Neuronal stem cell (in vitro differentiated cells): Measurements from ENCODE around the gene CCDC172.

Experiments
- DNase-seq: peaks from one replicate; pipeline ENCODE4 v3.0.0-alpha.2; 2013; ENCODE audit warnings: low spot score
- H2AFZ ChIP-seq: one replicate; pipeline ENCODE4 v1.6.1; 2013; ENCODE audit warnings: mild to moderate bottlenecking, low read length, inconsistent platforms
- H2AK5ac ChIP-seq: 2 replicates; pipeline ENCODE4 v1.6.1; 2013; ENCODE audit warnings: low read depth, mild to moderate bottlenecking, inconsistent platforms, low read length, moderate library complexity, mixed read lengths
- H2BK120ac ChIP-seq: 2 replicates; pipeline ENCODE4 v1.6.1; 2013; ENCODE audit warnings: low read depth, mild to moderate bottlenecking, inconsistent platforms, low read length, moderate library complexity, mixed read lengths
- H2BK12ac ChIP-seq: one replicate; pipeline ENCODE4 v1.6.1; 2013; ENCODE audit warnings: low read length, inconsistent platforms
- H2BK15ac ChIP-seq: 2 replicates; pipeline ENCODE4 v1.6.1; 2013; ENCODE audit warnings: mild to moderate bottlenecking, low read length, inconsistent platforms, mixed read lengths
- H2BK5ac ChIP-seq: one replicate; pipeline ENCODE4 v1.6.1; 2013; ENCODE audit warnings: inconsistent platforms, mild to moderate bottlenecking, low read length, moderate library complexity
- H3K14ac ChIP-seq: one replicate; pipeline ENCODE4 v1.6.1; 2013; ENCODE audit warnings: low read length, inconsistent platforms
- H3K18ac ChIP-seq: 2 replicates; pipeline ENCODE4 v1.6.1; 2013; ENCODE audit warnings: low read length, inconsistent platforms
- H3K23ac ChIP-seq: 2 replicates; pipeline ENCODE4 v1.6.1; 2013; ENCODE audit warnings: low read depth, mild to moderate bottlenecking, mixed read lengths, low read length, inconsistent platforms; ENCODE audit not compliant: poor library complexity
- H3K27ac ChIP-seq: replicated peaks from 3 replicates; pipeline ENCODE4 v1.5.1; 2013; ENCODE audit warnings: low read length, inconsistent platforms
- H3K27me3 ChIP-seq, 3 experiments: 2 replicates each; pipeline ENCODE4 v1.6.1; 2013; ENCODE audit warnings: low read length in 3 of 3, mild to moderate bottlenecking in 2 of 3, inconsistent platforms in 1 of 3, low read depth in 1 of 3, mixed read lengths in 1 of 3, moderate library complexity in 1 of 3; ENCODE audit not compliant: control insufficient read depth in 3 of 3, insufficient read depth in 3 of 3
- H3K36me3 ChIP-seq, 2 donors: replicated peaks in 1 of 2; 2 replicates each; pipeline ENCODE4 v1.6.1; 2013; ENCODE audit warnings: low read length in 2 of 2; ENCODE audit not compliant: control insufficient read depth in 2 of 2, insufficient read depth in 2 of 2
- H3K4ac ChIP-seq: 2 replicates; pipeline ENCODE4 v1.6.1; 2013; ENCODE audit warnings: inconsistent platforms, mild to moderate bottlenecking, low read length, moderate library complexity
- H3K4me1 ChIP-seq, 2 donors: 1 replicate in 1 of 2; 2 replicates in 1 of 2; pipeline ENCODE4 v1.6.1; 2013; ENCODE audit warnings: low read length in 2 of 2, low read depth in 1 of 2; ENCODE audit not compliant: control insufficient read depth in 2 of 2, insufficient read depth in 1 of 2
- H3K4me2 ChIP-seq: one replicate; pipeline ENCODE4 v1.6.1; 2013; ENCODE audit warnings: mild to moderate bottlenecking, low read length, inconsistent platforms; ENCODE audit not compliant: insufficient read depth, poor library complexity, severe bottlenecking
- H3K4me3 ChIP-seq, 2 donors: 2 replicates each; pipeline ENCODE4 v1.5.1; 2013; ENCODE audit warnings: low read length in 2 of 2, mild to moderate bottlenecking in 2 of 2, inconsistent platforms in 1 of 2, moderate library complexity in 1 of 2
- H3K79me1 ChIP-seq: one replicate; pipeline ENCODE4 v1.6.1; 2013; ENCODE audit warnings: low read depth, mild to moderate bottlenecking, inconsistent platforms, low read length, moderate library complexity
- H3K9ac ChIP-seq: one replicate; pipeline ENCODE4 v1.6.1; 2013; ENCODE audit warnings: mild to moderate bottlenecking, low read depth, low read length, inconsistent platforms; ENCODE audit not compliant: poor library complexity
- H3K9me3 ChIP-seq, 2 donors: replicated peaks in 1 of 2; 2 replicates each; pipeline versions ENCODE3 to v1.6.1; 2013; ENCODE audit warnings: low read length in 2 of 2, mild to moderate bottlenecking in 2 of 2, inconsistent platforms in 1 of 2, low read depth in 1 of 2, mixed read lengths in 1 of 2, moderate library complexity in 1 of 2; ENCODE audit not compliant: control insufficient read depth in 2 of 2, insufficient read depth in 1 of 2
- H4K8ac ChIP-seq: one replicate; pipeline ENCODE4 v1.6.1; 2013; ENCODE audit warnings: low read depth, mild to moderate bottlenecking, inconsistent platforms, low read length, moderate library complexity
- H4K91ac ChIP-seq: one replicate; pipeline ENCODE4 v1.6.1; 2013; ENCODE audit warnings: low read length, low read depth, mild to moderate bottlenecking, inconsistent platforms; ENCODE audit not compliant: poor library complexity
- WGBS, 2 donors: extraction: QIAGEN DNeasy Blood & Tissue Kit; methylation state at CpG; one replicate each; pipeline ENCODE4 v1.1.7; 2013; ENCODE audit warnings: missing lambda C conversion rate in 2 of 2, mixed read lengths in 1 of 2; ENCODE audit not compliant: insufficient read length in 2 of 2, insufficient replicate concordance in 1 of 2; ENCODE audit errors: extremely low coverage in 2 of 2; 5-methylcytosine and 5-hydroxymethylcytosine counted together

CCDC172 gene

DNA sequence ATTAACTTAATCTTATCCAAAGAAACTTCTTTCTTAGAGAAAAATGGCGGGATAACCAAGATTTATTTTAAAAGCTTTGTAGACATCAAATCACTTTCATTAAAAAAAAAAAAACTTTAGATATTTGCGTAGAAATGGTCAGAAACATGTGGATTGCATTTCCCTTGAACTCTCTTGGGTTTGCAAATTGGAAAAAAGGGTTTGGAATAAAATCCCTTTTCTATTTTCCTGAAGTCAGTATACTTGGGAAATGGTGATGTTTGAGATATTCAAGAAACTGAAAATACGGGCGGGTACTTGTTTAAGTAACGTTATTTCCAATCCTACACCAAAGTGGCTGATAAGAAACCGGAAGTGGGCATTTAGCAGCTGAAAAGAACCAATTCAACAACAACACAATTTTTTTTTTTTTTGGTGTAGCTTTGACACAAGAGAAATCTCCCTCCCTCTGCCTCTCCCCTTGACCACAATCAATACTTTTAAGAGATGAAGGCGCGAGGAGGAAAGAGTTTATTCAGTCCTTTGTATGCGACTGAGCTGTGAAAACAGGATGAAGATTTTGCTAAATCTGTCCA is 37.5 kb upstream of the CCDC172 start:
- no peak overlapping the region for H2AK5ac ChIP-seq
- H2BK5ac ChIP-seq = no peak overlapping the region
- no peaks in the 10 kb centered on the region for H3K36me3 ChIP-seq
- H3K27ac ChIP-seq = no peak overlapping the region
- no peak overlapping the region for H2BK120ac ChIP-seq
- peaks cover 0 to 3% (median 0%) of the 10 kb centered on the region in 3 experiments for H3K27me3 ChIP-seq
- H3K4ac ChIP-seq = no peak overlapping the region
- H2BK15ac ChIP-seq = no peak overlapping the region
- H3K9me3 ChIP-seq = no peaks in the 10 kb centered on the region
- no peak overlapping the region for H3K4me3 ChIP-seq
- peaks cover 0 to 1% of the 10 kb centered on the region in 2 donors for H3K4me1 ChIP-seq
- peak overlapping the region; percentile 10 for H2AFZ ChIP-seq
- H4K91ac ChIP-seq = no peak overlapping the region
- H4K8ac ChIP-seq = no peak overlapping the region
- no CpG with 5 or more reads among the region's 9 CpGs for WGBS, 2 donors
- H2BK12ac ChIP-seq = no peak overlapping the region
- H3K14ac ChIP-seq = no peak overlapping the region
- no peak overlapping the region for H3K4me2 ChIP-seq
- no peaks in the 10 kb centered on the region for H3K79me1 ChIP-seq
- H3K18ac ChIP-seq = no peak overlapping the region
- no peak overlapping the region for H3K23ac ChIP-seq
- no peak overlapping the region for H3K9ac ChIP-seq
- DNase-seq = no peak

- Histone ChIP-seq H2BK120ac (no peak overlapping the region), H2AK5ac (no peak overlapping the region), H2AFZ (no peak overlapping the region), H3K23ac (no peak overlapping the region), H3K79me1 (no peaks in the 10 kb centered on the region), H3K18ac (peak overlapping the region; percentile 63), H3K9ac (no peak overlapping the region), H2BK12ac (no peak overlapping the region), H3K27ac (no peak overlapping the region), H4K91ac (no peak overlapping the region), H2BK15ac (no peak overlapping the region), H3K9me3 (no peaks in the 10 kb centered on the region), H3K4me2 (no peak overlapping the region), H3K4me1 (peaks cover 0 to 1% of the 10 kb centered on the region in 2 donors), H3K27me3 (peaks cover 0 to 3% (median 0%) of the 10 kb centered on the region in 3 experiments), H4K8ac (no peak overlapping the region), H3K36me3 (no peaks in the 10 kb centered on the region), H3K4me3 (no peak overlapping the region), H2BK5ac (no peak overlapping the region), H3K4ac (no peak overlapping the region), H3K14ac (no peak overlapping the region)
- DNase-seq = no peak
- no CpG with 5 or more reads among the region's 1 CpG for WGBS, 2 donors
Measured at GRCh38 chr10:116287906-116288501, 36.2 kb upstream of the CCDC172 start.

GRCh38 chr10:116289652-116290051 is 34.6 kb upstream of the CCDC172 start:
- Histone ChIP-seq H3K27me3 (no peaks in the 10 kb centered on the region), H2AFZ (no peak overlapping the region), H2BK5ac (no peak overlapping the region), H3K79me1 (no peaks in the 10 kb centered on the region), H3K9me3 (no peaks in the 10 kb centered on the region), H2BK12ac (no peak overlapping the region), H3K4me3 (no peak overlapping the region), H3K18ac (no peak overlapping the region), H2BK15ac (no peak overlapping the region), H3K36me3 (no peaks in the 10 kb centered on the region), H3K27ac (no peak overlapping the region), H3K23ac (no peak overlapping the region), H4K8ac (no peak overlapping the region), H3K4ac (no peak overlapping the region), H3K4me2 (no peak overlapping the region), H2AK5ac (no peak overlapping the region), H4K91ac (no peak overlapping the region), H3K4me1 (peaks cover 0 to 1% of the 10 kb centered on the region in 2 donors), H3K14ac (no peak overlapping the region), H2BK120ac (no peak overlapping the region), H3K9ac (no peak overlapping the region)
- no CpG with 5 or more reads among the region's 1 CpG for WGBS, 2 donors
- no peak for DNase-seq

DNA sequence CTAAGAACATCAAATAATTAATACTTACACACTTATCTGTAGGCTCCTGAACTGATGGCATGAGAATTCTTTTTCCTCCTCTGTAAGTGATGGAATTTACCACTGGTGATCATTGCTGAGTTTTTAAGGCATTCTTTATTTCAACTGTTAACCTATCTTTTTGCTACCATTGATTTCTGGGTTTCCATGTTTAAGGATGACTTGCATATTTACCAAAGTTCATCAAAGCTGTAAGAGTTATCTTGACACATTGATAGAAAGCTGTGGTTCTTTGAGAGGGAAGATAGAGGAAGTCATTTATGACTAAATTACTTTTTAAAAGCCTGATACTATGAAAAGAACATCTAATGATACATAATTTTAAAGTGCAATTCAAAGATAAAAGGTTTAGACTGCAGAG is 31.8 kb upstream of the CCDC172 start:
- H3K4me1 ChIP-seq = peaks cover 0 to 1% of the 10 kb centered on the region in 2 donors
- H3K14ac ChIP-seq = no peak overlapping the region
- no peaks in the 10 kb centered on the region for H3K79me1 ChIP-seq
- no peak overlapping the region for H3K4ac ChIP-seq
- no peaks in the 10 kb centered on the region for H3K27me3 ChIP-seq
- no peak overlapping the region for H4K8ac ChIP-seq
- no peak overlapping the region for H2BK120ac ChIP-seq
- no peak overlapping the region for H4K91ac ChIP-seq
- H2BK12ac ChIP-seq = no peak overlapping the region
- DNase-seq = no peak
- H3K36me3 ChIP-seq = no peaks in the 10 kb centered on the region
- no peaks in the 10 kb centered on the region for H3K9me3 ChIP-seq
- H3K18ac ChIP-seq = no peak overlapping the region
- no peak overlapping the region for H2AFZ ChIP-seq
- H3K27ac ChIP-seq = no peak overlapping the region
- H3K23ac ChIP-seq = no peak overlapping the region
- H2BK5ac ChIP-seq = no peak overlapping the region
- no peak overlapping the region for H3K4me3 ChIP-seq
- no peak overlapping the region for H3K9ac ChIP-seq
- no peak overlapping the region for H2BK15ac ChIP-seq
- no peak overlapping the region for H2AK5ac ChIP-seq
- no peak overlapping the region for H3K4me2 ChIP-seq
